Esophagus squamous epithelium (tissue), 5 donors: ENCODE measurements around the gene OOEP. TPM values are rescaled to one million over a fixed set of nuclear protein-coding genes. Genes with fewer than 3 reads are reported as not detected.

Experiments
- DNase-seq: peaks from one replicate; lab custom pipeline; 2025; lab: John Stamatoyannopoulos, UW
- H3K27ac ChIP-seq, 4 donors: fragments of 200-600 bp; sonication (generic); one replicate each; pipeline ENCODE4 v1.5.1; 2016 to 2019; ENCODE audit warnings: mild to moderate bottlenecking in 1 of 4
- H3K27me3 ChIP-seq, 4 donors: fragments of 200-600 bp; sonication (generic); 1 replicate in 3 of 4; 2 replicates in 1 of 4; pipeline versions ENCODE4 v1.5.1 to v1.6.0; 2017 to 2021; ENCODE audit warnings: antibody characterized with exemption in 1 of 4
- H3K36me3 ChIP-seq, 3 donors: fragments of 200-600 bp; sonication (generic); one replicate each; pipeline ENCODE4 v1.5.1; 2016 to 2019
- H3K4me1 ChIP-seq, 3 donors: fragments of 200-600 bp; sonication (generic); one replicate each; pipeline ENCODE4 v1.5.1; 2017 to 2019
- H3K4me3 ChIP-seq, 4 donors: fragments of 200-600 bp; sonication (generic); 1 replicate in 3 of 4; 2 replicates in 1 of 4; pipeline ENCODE4 v1.5.1; 2016 to 2019; ENCODE audit warnings: mild to moderate bottlenecking in 2 of 4, moderate library complexity in 1 of 4
- H3K9me3 ChIP-seq, 3 donors: fragments of 200-600 bp; sonication (generic); one replicate each; pipeline ENCODE4 v1.5.1; 2016 to 2019
- POLR2A ChIP-seq, 4 donors: fragments of 450-650 bp; IDR thresholded peaks; one replicate each; pipeline ENCODE4 v1.6.1; 2017; ENCODE audit warnings: antibody characterized with exemption in 4 of 4, mild to moderate bottlenecking in 4 of 4, moderate library complexity in 3 of 4
- WGBS, 2 donors: methylation state at CpG; one replicate each; pipeline ENCODE4 v1.1.5; 2018; 5-methylcytosine and 5-hydroxymethylcytosine counted together
- intact Hi-C: fragments of 100-400 bp; cut with DNase I; formaldehyde crosslinking; loops from one replicate; pipeline ENCODE4 v1.15.0; 2022
- total RNA-seq, 4 donors: library from RNA; depleted of rRNA; stranded (reverse); fragments of >200 nt; gene quantifications; one replicate each; pipeline ENCODE4 v1.1.0, GENCODE V29; 2016
- TF ChIP-seq, protein P1 (sequence below), 6 experiments: fragments of 450-650 bp in 4 of 6; fragments of 200-600 bp in 2 of 6; sonication (generic) in 2 of 6; IDR thresholded peaks; one replicate each; pipeline ENCODE4 v1.5.1; 2016 to 2019; ENCODE audit warnings: antibody characterized with exemption in 6 of 6, mild to moderate bottlenecking in 4 of 6, moderate library complexity in 4 of 6
- donor health status: DM: yes; HTN: yes; CAD: no.

OOEP gene
- total RNA-seq, 4 donors from 2014 or later = 0.35 TPM; not detected in 3

DNA sequence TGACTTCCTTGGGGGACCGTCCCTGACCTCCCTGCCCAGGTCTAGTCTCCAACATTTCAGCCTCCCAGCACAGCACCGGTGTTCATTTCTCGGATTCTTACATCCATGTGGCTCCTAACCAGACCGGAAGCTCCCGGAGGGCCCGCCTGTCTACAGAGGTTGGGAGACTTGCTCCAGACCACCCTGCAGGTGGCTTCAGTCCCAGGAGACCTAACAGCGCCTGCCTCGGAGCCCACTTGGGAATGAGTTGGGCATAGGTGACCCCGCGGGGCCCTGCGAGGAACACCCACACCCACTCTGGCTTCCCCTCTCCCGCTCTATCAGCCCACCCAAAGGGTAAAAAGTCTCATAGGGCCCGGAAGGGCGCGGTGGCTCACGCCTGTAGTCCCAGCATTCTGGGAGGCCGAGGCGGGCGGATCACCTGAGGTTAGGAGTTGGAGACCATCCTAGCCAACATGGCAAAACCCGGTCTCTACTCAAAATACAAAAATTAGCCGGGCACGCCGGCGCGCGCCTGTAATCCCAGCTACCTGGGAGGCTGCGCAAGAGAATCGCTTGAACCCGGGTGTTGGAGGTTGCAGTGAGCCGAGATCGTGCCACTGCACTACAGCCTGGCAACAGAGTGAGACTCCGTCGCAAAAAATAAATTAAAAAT is 21.0 kb downstream of the OOEP start:
- intact Hi-C loops = no loop called here
- DNase-seq = no peak
- no peaks in the 10 kb centered on the region for H3K4me1 ChIP-seq
- 41 to 53% methylated on average over 21 to 22 of the region's 33 CpGs for WGBS, 2 donors
- H3K27ac ChIP-seq = no peak overlapping the region
- H3K36me3 ChIP-seq = no peaks in the 10 kb centered on the region
- TF ChIP-seq, protein P1, sequence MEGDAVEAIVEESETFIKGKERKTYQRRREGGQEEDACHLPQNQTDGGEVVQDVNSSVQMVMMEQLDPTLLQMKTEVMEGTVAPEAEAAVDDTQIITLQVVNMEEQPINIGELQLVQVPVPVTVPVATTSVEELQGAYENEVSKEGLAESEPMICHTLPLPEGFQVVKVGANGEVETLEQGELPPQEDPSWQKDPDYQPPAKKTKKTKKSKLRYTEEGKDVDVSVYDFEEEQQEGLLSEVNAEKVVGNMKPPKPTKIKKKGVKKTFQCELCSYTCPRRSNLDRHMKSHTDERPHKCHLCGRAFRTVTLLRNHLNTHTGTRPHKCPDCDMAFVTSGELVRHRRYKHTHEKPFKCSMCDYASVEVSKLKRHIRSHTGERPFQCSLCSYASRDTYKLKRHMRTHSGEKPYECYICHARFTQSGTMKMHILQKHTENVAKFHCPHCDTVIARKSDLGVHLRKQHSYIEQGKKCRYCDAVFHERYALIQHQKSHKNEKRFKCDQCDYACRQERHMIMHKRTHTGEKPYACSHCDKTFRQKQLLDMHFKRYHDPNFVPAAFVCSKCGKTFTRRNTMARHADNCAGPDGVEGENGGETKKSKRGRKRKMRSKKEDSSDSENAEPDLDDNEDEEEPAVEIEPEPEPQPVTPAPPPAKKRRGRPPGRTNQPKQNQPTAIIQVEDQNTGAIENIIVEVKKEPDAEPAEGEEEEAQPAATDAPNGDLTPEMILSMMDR (IDR thresholded peaks at IDR 0.05) = no peak
- no peak for TF ChIP-seq POLR2A (IDR thresholded peaks at IDR 0.05)
- no peak overlapping the region for H3K4me3 ChIP-seq
- peaks cover 0 to 49% (median 5%) of the 10 kb centered on the region in 4 donors for H3K27me3 ChIP-seq
- H3K9me3 ChIP-seq = no peaks in the 10 kb centered on the region

DNA sequence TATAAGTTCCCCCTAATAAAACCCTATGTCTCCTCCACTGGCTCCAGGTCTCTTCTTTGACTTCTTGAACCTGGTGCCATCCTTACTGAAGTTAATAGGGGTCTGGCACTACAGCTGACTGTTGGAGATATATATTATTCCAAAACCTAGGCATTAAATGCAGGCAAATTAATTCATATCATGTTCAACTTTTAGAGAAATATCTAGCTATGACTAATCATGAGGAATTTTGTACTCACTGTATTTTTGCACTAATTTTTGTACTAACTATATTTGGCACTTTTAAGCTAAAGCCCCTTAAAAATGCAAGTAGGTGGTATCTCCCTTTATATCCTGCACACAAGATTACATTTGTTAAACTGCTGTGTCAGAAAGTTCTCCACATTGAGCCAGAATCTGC is 26.5 kb downstream of the OOEP start:
- intact Hi-C loops = no loop called here
- TF ChIP-seq POLR2A (IDR thresholded peaks at IDR 0.05) = no peak
- TF ChIP-seq, protein P1 (IDR thresholded peaks at IDR 0.05) = no peak
- H3K27ac ChIP-seq = no peak overlapping the region

DNA sequence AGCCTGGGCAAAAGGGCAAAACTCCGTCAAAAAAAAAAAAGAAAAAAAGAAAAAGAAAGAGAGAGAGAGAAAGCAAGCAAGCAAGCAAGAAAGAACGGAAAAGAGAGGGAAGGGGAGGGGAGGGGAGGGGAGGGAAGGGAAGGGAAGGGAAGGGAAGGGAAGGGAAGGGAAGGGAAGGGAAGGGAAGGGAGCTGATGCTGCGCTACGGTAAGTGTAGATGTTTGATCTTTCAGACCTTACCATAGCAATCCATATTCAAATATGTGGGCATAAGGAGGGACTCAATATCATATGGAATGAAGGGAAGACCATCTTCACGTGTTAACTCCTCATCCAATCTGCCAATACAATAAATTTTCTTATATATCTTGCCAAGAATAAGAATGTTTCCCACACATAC is 27.5 kb downstream of the OOEP start:
- Histone ChIP-seq H3K36me3 (no peaks in the 10 kb centered on the region), H3K4me3 (no peak overlapping the region), H3K27me3 (peaks cover 0 to 5% (median 0%) of the 10 kb centered on the region in 4 donors), H3K9me3 (no peaks in the 10 kb centered on the region), H3K27ac (no peak overlapping the region), H3K4me1 (no peaks in the 10 kb centered on the region)
- 80 to 84% methylated on average over 4 to 5 of the region's 5 CpGs for WGBS, 2 donors
- TF ChIP-seq, protein P1 (IDR thresholded peaks at IDR 0.05) = no peak
- no peak for TF ChIP-seq POLR2A (IDR thresholded peaks at IDR 0.05)
- no peak for DNase-seq
- intact Hi-C loops = no loop called here

More for the DNA sequence above, 26.5 kb downstream of the OOEP start:
- no peak for DNase-seq
- H3K27me3 ChIP-seq = peaks cover 0 to 12% (median 1%) of the 10 kb centered on the region in 4 donors
- H3K9me3 ChIP-seq = no peaks in the 10 kb centered on the region
- no peaks in the 10 kb centered on the region for H3K4me1 ChIP-seq
- H3K36me3 ChIP-seq = no peaks in the 10 kb centered on the region
- H3K4me3 ChIP-seq = no peak overlapping the region

DNA sequence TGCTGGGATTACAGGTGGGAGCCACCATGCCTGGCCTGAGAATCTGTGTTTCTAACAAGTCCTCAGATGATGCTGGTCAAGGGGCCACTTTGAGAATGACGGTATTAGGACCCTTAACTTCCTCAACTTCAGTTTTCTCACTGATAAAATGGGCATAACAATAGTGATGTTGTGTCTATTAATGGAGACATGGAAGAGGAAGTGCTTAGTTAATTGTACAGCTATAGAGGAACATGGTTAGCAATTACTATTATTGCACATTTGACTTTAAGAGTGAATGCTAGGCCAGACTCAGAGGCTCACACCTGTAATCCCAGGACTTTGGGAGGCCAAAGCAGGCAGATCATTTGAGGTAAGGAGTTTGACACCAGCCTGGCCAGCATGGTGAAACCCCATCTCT is 28.4 kb downstream of the OOEP start:
- TF ChIP-seq, protein P1 (IDR thresholded peaks at IDR 0.05) = no peak
- no peak for TF ChIP-seq POLR2A (IDR thresholded peaks at IDR 0.05)
- Histone ChIP-seq H3K4me3 (no peak overlapping the region), H3K36me3 (no peaks in the 10 kb centered on the region), H3K27ac (no peak overlapping the region), H3K27me3 (peaks cover 0 to 2% (median 0%) of the 10 kb centered on the region in 4 donors), H3K9me3 (no peaks in the 10 kb centered on the region), H3K4me1 (no peaks in the 10 kb centered on the region)
- WGBS, 2 donors = 88 to 100% methylated on average over 1 of the region's 1 CpG
- DNase-seq = no peak
- intact Hi-C loops = no loop called here

DNA sequence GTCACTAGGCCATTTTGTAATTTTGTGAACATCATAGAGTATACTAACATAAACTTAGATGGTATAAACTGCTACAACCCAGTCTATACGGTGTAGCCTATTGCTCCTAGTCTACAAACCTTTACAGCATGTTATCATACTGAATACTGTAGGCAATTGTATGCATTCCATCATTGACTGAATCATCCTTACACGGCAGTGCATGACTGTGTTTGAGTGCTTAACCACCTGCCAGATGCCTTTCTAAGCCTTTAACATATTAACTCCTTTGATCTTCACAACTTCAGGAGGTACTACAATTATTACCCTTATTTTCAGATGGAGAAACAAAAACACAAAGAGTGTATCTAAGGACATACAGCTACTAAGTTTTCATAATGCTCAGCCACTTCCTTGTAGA is 29.6 kb downstream of the OOEP start:
- 37 to 58% methylated on average over 2 of the region's 2 CpGs for WGBS, 2 donors
- intact Hi-C loops = no loop called here
- no peak for DNase-seq

More for the DNA sequence above, 29.6 kb downstream of the OOEP start:
- H3K27ac ChIP-seq = no peak overlapping the region
- no peak overlapping the region for H3K4me3 ChIP-seq
- no peaks in the 10 kb centered on the region for H3K27me3 ChIP-seq
- TF ChIP-seq, protein P1 (IDR thresholded peaks at IDR 0.05) = no peak
- no peak for TF ChIP-seq POLR2A (IDR thresholded peaks at IDR 0.05)
- H3K36me3 ChIP-seq = no peaks in the 10 kb centered on the region
- H3K9me3 ChIP-seq = no peaks in the 10 kb centered on the region
- no peaks in the 10 kb centered on the region for H3K4me1 ChIP-seq
